HepG2 (cell line): ENCODE results near the gene ATXN7L3. TPM values are rescaled to one million over a fixed set of nuclear protein-coding genes. Genes with fewer than 3 reads are reported as not detected.

ENCODE experiments used
- ATF4 ChIP-seq, 2 experiments: fragments of 450-650 bp in 1 of 2; sonication (generic) in 1 of 2; formaldehyde crosslinking; IDR thresholded peaks; 2 replicates each; pipeline versions ENCODE4 v1.5.0 to v1.8.0; 2020 to 2022; ENCODE audit warnings: mild to moderate bottlenecking in 1 of 2, missing genetic modification reagents in 1 of 2
- BCLAF1 ChIP-seq: fragments of 450-650 bp; IDR thresholded peaks from 2 replicates; pipeline ENCODE4 v1.6.1; 2017; ENCODE audit warnings: mild to moderate bottlenecking
- CSRNP1 ChIP-seq: sonication (generic); formaldehyde crosslinking; IDR thresholded peaks from 2 replicates; pipeline ENCODE4 v1.8.1; 2023; ENCODE audit warnings: mild to moderate bottlenecking, missing genetic modification reagents
- MAFG ChIP-seq: sonication (generic); formaldehyde crosslinking; IDR thresholded peaks from 2 replicates; pipeline ENCODE4 v1.5.1; 2020; ENCODE audit warnings: mild to moderate bottlenecking, missing genetic modification reagents
- MED8 ChIP-seq: sonication (generic); formaldehyde crosslinking; IDR thresholded peaks from 2 replicates; pipeline ENCODE4 v1.8.1; 2023; ENCODE audit warnings: mild to moderate bottlenecking, missing genetic modification reagents; ENCODE audit not compliant: insufficient replicate concordance
- NFRKB ChIP-seq: fragments of 450-650 bp; IDR thresholded peaks from 2 replicates; pipeline ENCODE4 v1.6.1; 2017
- RFX5 ChIP-seq: IDR thresholded peaks from 2 replicates; pipeline ENCODE4 v1.6.1; 2011; ENCODE audit warnings: low read depth, low read length, improper control_type of control experiment
- SATB2 ChIP-seq: sonication (generic); formaldehyde crosslinking; IDR thresholded peaks from 2 replicates; pipeline ENCODE4 v1.5.0; 2020; ENCODE audit warnings: missing genetic modification reagents
- TFAP4 ChIP-seq: sonication (generic); IDR thresholded peaks from 2 replicates; pipeline ENCODE4 v1.6.1; 2016; ENCODE audit warnings: low read depth, borderline replicate concordance
- ZFP82 ChIP-seq: sonication (generic); formaldehyde crosslinking; IDR thresholded peaks from 2 replicates; pipeline ENCODE4 v1.5.1; 2020; ENCODE audit warnings: mild to moderate bottlenecking, missing genetic modification reagents, borderline replicate concordance
- ZFX ChIP-seq: sonication (generic); formaldehyde crosslinking; IDR thresholded peaks from 2 replicates; pipeline ENCODE4 v1.4.0; 2020; ENCODE audit warnings: mild to moderate bottlenecking, low read depth, missing genetic modification reagents, moderate library complexity
- ZHX1 ChIP-seq: sonication (generic); formaldehyde crosslinking; IDR thresholded peaks from 2 replicates; pipeline ENCODE4 v1.8.1; 2022; ENCODE audit warnings: low read depth, mild to moderate bottlenecking, missing genetic modification reagents
- ZNF33B ChIP-seq: sonication (generic); formaldehyde crosslinking; IDR thresholded peaks from 2 replicates; pipeline ENCODE4 v1.5.1; 2020; ENCODE audit warnings: mild to moderate bottlenecking, missing genetic modification reagents
- ZNF800 ChIP-seq: sonication (generic); formaldehyde crosslinking; IDR thresholded peaks from 2 replicates; pipeline ENCODE4 v1.4.0; 2020; ENCODE audit warnings: missing genetic modification reagents
- ZNF850 ChIP-seq: sonication (generic); formaldehyde crosslinking; conservative IDR thresholded peaks from 2 replicates; pipeline ENCODE4 v1.9.0; 2021; ENCODE audit warnings: mild to moderate bottlenecking, missing genetic modification reagents
- ZSCAN21 ChIP-seq: sonication (generic); formaldehyde crosslinking; IDR thresholded peaks from 2 replicates; pipeline ENCODE4 v1.8.0; 2022; ENCODE audit warnings: mild to moderate bottlenecking, missing genetic modification reagents, moderate library complexity, borderline replicate concordance
- polyA plus RNA-seq, 8 experiments: library from polyadenylated mRNA; depleted of rRNA in 3 of 8; stranded (reverse) in 7 of 8; unstranded in 1 of 8; fragments of >200 nt; fragmentation: Illumina TruSeq in 4 of 8; extraction: Trizol in 4 of 8; gene quantifications; 2 replicates each; pipeline versions ENCODE4 v1.2.1 to v1.2.3, GENCODE V29; 2011 to 2016; ENCODE audit warnings: low read depth in 4 of 8, missing spikeins in 1 of 8, mixed read lengths in 1 of 8; ENCODE audit not compliant: insufficient read depth in 1 of 8
- total RNA-seq, 5 experiments: library from RNA; depleted of rRNA; stranded (reverse); fragments of >200 nt; fragmentation: Illumina TruSeq; extraction: Trizol; gene quantifications; 2 replicates each; pipeline ENCODE4 v1.2.3, GENCODE V29; 2016; ENCODE audit warnings: low read depth in 1 of 5

The ATXN7L3 gene
- total and polyA plus RNA-seq, 2 of the 13 experiments (the other 11 are each of a cell fraction or from before 2014, with no cell fraction given): 44.5 to 59.1 TPM

GRCh38 chr17:44220213-44221083, 20.8 kb upstream of the ATXN7L3 start (continued):
- peak; percentile 93 for TF ChIP-seq ZNF800 (CRISPR knock-in tag)
- no peak for TF ChIP-seq CSRNP1 (CRISPR knock-in tag)
- no peak for TF ChIP-seq TFAP4
- TF ChIP-seq ZFX (CRISPR knock-in tag): peak; percentile 74
- no peak for TF ChIP-seq ATF4 (CRISPR knock-in tag; IDR thresholded peaks at IDR 0.05)
- TF ChIP-seq ZFP82 (CRISPR knock-in tag): no peak
- no peak for TF ChIP-seq MED8 (CRISPR knock-in tag)
- no peak for TF ChIP-seq ZHX1 (CRISPR knock-in tag)
- no peak for TF ChIP-seq MAFG (CRISPR knock-in tag)
- TF ChIP-seq RFX5: no peak
- no peak for TF ChIP-seq ZNF33B (CRISPR knock-in tag)
- TF ChIP-seq ZNF850 (CRISPR knock-in tag): no peak
- TF ChIP-seq BCLAF1: no peak
- TF ChIP-seq ZSCAN21 (CRISPR knock-in tag): no peak
- no peak for TF ChIP-seq SATB2 (CRISPR knock-in tag)
- TF ChIP-seq NFRKB: no peak
